SKM-1 treated with dmso at 0.1 percent for 144 hours (cell line): ENCODE measurements around the gene MYL6.
A peak's percentile ranks its signal among the peaks of the same experiment; 100 is the strongest.

Experiments
- DNase-seq: peaks from one replicate; lab custom pipeline; 2025; ENCODE audit not compliant: unreplicated experiment; lab: John Stamatoyannopoulos, UW

MYL6 gene

DNA sequence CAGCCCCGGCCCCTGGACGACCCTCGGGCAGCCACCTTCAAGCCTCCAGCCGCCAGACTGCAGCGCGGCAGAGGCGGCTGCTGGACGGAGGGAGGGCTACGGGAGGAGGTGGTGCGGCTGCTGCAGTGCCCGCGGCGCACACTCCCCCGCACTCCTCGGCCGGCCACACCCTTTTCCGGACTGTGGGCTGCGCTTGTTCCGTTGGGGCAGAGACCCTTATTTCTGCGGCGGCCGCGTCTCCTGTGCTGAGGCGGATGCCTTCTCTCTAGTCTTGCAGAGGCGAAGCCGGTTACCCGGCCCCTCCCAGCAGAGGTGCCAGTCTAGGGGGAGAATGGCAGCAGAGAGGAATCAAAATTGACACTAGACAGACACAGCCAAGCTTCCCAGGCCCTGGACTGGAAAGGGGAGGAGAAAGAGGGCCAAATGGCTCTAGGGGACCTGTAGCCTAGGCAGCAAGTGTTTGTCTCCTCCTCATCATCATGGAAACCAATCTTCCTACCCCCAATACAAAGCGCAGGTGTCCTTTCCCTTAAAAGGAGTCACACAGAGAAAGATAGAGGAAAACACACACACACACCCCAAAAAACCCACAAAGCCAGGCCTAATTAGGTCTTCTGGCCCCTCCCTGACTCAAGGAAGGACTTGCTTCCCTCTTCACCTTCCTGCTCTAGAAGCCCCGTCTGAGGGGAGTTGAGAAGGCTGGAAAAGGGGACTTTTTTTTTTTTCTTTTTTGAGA lies 28.8 kb upstream of the MYL6 start:
- peak; percentile 14 for DNase-seq

- no peak for DNase-seq
Measured at GRCh38 chr12:56129942-56130495, 28.1 kb upstream of the MYL6 start.

DNA sequence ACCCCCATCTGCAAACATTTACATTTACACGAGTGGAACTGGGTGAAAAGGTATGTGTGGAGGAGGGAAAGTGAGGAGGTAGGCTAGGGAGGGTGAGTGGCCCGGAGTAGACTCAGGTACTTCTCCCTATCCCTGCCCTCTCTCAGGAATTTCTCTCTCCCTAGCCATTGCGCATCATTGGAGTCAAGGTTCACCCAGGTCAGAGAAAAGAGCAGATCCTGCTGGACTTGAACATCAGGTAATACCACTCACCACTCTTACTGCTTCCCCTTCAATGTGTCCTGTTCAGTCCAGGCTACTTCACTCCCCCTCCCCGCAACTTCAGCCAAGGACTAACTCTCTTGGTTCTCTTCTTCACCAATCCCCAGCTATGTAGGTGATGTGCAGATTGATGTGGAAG lies 27.3 kb upstream of the MYL6 start:
- no peak for DNase-seq

DNA sequence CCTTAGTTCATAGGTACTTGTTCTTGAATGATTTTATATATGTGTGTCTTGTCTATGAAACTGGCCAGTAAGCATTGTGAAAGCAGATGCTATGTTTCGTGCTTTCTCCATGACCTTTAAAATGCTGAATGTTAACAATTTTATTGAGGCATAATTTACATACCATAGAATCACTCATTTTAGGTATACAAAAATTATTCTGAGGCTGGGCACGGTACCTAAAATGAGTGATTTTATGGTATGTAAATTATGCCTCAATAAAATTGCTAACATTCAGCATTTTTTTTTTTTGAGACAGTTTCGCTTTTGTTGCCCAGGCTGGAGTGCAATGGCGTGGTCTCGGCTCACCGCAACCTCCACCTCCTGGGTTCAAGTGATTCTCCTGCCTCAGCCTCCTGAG lies 23.3 kb upstream of the MYL6 start:
- DNase-seq = no peak

DNA sequence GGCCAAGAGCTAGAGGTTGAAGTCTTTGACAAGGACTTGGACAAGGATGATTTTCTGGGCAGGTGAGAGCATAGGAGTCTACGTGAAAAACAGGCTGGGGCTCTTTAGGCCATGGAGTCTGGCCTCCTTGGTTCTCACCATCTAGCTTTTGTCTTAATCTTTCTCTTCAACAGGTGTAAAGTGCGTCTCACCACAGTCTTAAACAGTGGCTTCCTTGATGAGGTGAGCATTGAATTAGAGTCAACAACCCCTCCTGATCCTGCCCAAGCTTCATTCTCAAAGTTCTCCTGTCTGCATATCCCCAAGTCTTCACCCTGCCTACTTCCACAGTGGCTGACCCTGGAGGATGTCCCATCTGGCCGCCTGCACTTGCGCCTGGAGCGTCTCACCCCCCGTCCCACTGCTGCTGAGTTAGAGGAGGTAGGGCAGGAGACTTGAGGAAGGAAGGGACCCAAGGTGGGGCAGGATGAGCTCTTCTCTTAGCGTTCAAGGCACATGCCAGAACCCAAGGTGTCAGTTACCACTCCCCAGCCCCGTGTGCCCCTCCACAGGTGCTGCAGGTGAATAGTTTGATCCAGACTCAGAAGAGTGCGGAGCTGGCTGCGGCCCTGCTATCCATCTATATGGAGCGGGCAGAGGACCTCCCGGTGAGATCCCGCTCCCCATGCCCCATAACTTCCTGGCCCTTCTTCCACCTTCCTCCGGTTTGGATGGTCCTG lies 20.1 kb upstream of the MYL6 start:
- no peak for DNase-seq

- no peak for DNase-seq
Measured at GRCh38 chr12:56141946-56142784, 16.0 kb upstream of the MYL6 start.

DNA sequence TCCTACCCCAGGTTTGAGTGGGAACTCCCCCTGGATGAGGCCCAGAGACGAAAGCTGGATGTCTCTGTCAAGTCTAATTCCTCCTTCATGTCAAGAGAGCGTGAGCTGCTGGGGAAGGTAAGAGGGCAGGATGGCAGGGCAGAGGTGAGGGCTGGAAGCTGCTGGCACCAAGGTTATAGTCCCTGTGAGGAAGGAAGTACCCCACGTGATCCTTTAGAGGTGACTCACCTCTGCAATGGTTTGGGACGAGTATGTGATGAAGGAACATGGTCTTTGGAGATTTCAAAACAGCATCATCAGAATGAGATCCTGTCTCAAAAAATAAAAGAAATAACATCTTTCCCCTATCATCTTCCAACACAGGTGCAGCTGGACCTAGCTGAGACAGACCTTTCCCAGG lies 14.9 kb upstream of the MYL6 start:
- no peak for DNase-seq

DNA sequence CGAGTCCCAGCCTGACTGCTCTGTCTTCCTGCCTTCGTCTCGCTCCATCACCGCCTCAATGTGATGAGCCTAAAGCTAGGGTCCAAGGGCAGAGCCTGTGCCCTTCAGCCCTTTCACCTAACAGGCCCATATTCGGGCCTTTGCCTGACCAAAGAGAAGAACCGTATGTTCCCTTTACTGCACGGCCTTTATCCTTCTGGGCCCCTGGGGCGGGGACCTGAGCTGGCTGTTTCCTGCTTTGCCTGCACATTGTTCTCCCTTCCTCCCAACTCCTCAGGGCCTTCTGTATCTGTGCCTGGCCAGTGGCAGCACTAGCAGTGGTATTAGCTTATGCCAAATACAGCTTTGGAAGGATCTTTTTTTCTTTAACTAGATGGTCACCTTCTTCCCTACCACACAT lies 14.3 kb upstream of the MYL6 start:
- no peak for DNase-seq

- DNase-seq = no peak
Measured at GRCh38 chr12:56145217-56145616, 12.9 kb upstream of the MYL6 start.

DNA sequence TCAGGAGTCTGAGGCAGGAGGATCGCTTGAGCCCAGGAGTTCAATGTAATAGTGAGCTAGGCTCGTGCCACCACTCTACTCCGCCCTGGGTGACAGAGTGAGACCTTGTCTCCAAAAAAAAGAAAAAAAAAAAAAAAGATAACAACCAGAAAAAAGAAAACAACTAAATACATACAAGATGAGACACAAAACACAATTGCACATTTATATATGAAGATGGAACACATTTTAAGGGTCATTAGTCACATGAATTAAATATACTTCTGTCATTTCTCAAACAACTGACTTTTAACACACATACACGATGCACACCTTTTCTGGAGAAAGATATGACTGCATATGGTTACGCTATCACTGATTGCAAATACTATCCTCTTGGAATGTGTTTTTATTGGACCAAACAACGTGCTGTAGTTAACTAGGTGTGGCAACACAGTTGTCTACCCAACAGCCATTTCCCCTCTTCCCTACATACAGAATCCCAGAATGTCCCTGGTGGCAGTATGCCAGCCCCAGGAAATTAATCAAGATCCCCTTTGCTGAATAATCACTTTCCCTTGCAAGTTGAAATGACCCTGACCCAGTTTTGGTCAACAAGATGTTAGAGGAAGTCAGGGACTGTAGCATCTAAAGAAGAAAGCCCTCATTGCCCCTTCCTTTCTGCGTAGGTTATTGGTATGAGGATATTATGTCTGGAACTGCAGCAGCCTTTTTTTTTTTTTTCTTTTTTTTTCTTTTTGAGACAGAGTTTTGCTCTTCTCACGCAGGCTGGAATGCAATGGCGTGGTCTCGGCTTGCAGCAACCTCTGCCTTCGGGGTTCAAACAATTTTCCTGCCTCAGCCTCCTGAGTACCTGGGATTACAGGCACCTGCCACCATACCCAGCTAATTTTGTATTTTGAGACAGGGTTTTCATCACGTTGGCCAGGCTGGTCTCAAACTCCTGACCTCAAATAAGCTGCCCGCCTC lies 11.4 kb upstream of the MYL6 start:
- DNase-seq = no peak

- DNase-seq = no peak
Measured at GRCh38 chr12:56150563-56150962, 7.6 kb upstream of the MYL6 start.

- no peak for DNase-seq
Measured at GRCh38 chr12:56151672-56152131, 6.5 kb upstream of the MYL6 start.

DNA sequence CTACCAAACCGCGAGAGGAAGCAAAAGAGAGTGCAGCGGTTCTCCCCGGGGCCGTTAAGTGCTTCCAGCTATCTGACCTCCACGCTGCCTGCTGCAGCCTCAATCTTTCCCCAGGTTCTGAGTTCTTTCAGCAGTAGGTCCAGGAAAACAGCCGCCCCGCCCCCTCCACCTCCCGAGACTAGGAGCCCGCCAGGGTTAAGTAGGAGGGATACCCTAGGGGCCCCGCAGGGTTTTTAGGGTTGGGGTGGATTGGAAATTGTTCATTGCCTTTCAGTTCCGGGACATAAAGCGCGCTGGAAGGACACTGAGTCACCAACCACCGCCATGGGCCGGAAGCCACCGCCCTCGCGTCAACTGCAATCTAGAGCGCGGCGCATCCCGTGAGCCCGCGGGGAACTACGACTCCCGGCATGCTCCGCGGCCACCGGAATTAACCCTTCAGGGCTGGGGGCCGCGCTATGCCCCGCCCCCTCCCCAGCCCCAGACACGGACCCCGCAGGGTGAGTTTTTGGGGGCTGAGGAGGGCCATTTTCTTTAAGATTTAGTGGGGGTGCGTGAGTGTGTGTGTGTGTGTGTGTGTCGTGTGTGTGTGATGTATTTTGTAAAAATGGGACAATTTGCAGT lies 5.9 kb upstream of the MYL6 start, which contains the start of gene MYL6B:
MYL6B (plus strand) TSS at position 456 of the 624 bp plus-strand sequence. CDS start 1,332 bp downstream, outside the sequence.
- peak; percentile 55 for DNase-seq

DNA sequence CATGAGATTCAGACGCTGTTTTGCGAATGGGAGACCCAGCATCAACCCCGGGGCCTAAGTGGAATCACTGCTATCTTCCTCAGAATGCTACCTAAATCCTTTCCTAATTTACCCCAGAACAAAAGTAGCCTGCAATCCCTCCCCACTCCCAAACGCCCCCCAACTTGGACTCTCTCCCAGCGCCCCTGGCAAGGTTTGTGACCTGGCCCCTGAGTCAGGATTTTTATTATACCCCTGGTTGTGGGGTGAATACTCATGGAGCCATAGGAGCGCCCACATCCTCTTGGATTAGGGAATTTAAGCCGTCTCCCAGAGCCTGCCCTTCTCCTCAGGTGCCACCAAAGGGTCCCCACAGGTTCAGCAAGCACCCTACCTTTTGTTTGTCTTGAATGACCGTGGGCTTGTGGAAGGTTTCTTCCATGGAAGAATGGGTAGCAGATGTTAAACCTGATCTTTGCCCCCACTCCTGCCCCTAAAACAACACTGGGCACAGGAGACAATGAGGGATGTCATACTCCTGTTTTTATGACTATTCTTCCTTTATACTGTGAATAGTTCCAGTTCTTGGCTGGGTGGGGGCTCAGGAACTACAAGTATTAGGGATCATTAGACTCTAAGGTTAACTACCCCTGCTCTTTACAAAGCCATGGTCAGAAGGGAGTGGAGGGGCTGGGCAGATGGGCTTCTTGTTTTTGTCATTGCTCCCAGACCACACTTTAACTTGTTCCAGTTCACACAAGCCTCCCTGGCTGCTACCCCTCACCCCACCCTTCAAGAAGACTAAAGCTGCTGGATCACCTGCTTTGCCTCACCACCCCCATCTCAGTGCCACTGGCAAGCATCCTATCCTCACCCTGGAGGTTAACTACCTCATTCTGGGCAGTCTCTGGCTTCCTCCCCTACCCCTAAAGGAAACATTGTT lies 5.1 kb upstream of the MYL6 start:
- DNase-seq = no peak

GRCh38 chr12:56153678-56154065 lies 4.5 kb upstream of the MYL6 start:
- no peak for DNase-seq

GRCh38 chr12:56154246-56154771 lies 3.9 kb upstream of the MYL6 start:
- no peak for DNase-seq

- no peak for DNase-seq
Measured at GRCh38 chr12:56154818-56155217, 3.3 kb upstream of the MYL6 start.

DNA sequence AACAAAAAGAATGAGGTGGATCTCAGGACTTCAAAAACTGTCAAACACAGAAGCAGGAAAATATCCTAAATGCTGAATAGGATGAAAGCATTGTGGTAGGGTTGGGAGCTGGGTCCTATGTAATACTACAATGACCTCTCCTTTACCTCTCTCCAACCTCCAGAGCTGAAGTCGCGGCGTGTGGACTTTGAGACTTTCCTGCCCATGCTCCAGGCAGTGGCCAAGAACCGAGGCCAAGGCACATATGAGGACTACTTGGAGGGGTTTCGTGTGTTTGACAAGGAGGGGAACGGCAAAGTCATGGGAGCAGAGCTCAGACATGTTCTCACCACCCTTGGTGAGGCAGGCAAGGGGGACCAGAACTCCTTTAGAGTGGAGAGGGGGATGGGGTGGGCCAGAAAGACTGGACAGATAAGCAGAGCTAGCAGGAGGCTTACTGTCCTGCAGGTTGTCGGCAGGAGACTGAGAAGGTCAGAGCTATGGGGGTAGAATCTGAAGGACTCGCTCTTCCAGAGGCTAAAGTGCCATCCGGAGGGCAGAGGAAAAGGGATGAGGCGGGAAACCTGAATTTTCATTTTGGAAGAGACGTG lies 2.8 kb upstream of the MYL6 start:
- no peak for DNase-seq
